Testis (tissue), 2 donors: ENCODE results near the gene CCDC39.

Source experiments
- CTCF ChIP-seq, 3 experiments: fragments of 450-650 bp in 2 of 3; fragments of 200-600 bp in 1 of 3; sonication (generic) in 1 of 3; IDR thresholded peaks; one replicate each; pipeline ENCODE4 v1.5.1; 2016 to 2019; ENCODE audit warnings: antibody characterized with exemption in 3 of 3, mild to moderate bottlenecking in 2 of 3, moderate library complexity in 1 of 3
- POLR2A ChIP-seq: fragments of 450-650 bp; IDR thresholded peaks from one replicate; pipeline ENCODE4 v1.6.1; 2017; ENCODE audit warnings: antibody characterized with exemption, mild to moderate bottlenecking, moderate library complexity

GRCh38 chr3:180575571-180575970 lies 103.7 kb downstream of the CCDC39 start:
- TF ChIP-seq CTCF (IDR thresholded peaks at IDR 0.05), result no peak
- TF ChIP-seq POLR2A, result no peak
